ENCODE data around the gene KRTAP4-4.
"Not testable (repeated sequence)": the region's sequence is repeated elsewhere in the genome, so short reads cannot be mapped to it uniquely, and the experiment has no call there.

The KRTAP4-4 gene

DNA sequence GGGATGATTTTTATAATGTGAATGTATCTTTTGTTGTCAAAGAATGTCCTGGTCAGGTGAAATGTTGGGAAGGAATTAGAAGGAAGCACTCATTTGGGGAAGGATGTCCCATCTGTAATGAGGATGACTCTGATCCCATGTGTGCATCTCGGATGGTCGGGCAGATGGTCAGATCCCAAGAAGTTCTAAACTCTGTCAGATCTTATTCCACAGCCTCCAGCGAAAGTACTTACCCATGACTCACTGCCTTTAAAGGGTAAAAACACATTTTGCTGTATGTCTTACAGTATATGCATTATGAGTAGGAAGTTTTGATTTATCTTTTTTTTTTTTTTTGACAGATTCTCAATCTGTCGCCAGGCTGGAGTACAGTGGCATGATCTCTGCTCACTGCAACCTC is 41.8 kb downstream of the KRTAP4-4 start:
- Histone ChIP-seq H3K9ac (no peak overlapping the region), H3K4me1 (peaks cover 13 to 49% (median 26%) of the 10 kb centered on the region in 10 experiments), H3K27ac (no peak overlapping the region), H3K9me3 (replicated peaks in 1 of 11) (peaks cover 17 to 51% (median 38%) of the 10 kb centered on the region in 11 experiments), H4K20me1 (no peaks in the 10 kb centered on the region), H3K36me3 (peaks cover 0 to 3% (median 0%) of the 10 kb centered on the region in 11 experiments; a peak in 1 of 22 replicates), H3K4me3 (no peak overlapping the region), H3K4me2 (peak overlapping the region in 2 of 11 experiments; percentile 23 to 39; a peak in 2 of 22 replicates), H3K27me3 (no peaks in the 10 kb centered on the region)
- no peak for TF ChIP-seq Cebpa-rat (IDR thresholded peaks at IDR 0.05)

DNA sequence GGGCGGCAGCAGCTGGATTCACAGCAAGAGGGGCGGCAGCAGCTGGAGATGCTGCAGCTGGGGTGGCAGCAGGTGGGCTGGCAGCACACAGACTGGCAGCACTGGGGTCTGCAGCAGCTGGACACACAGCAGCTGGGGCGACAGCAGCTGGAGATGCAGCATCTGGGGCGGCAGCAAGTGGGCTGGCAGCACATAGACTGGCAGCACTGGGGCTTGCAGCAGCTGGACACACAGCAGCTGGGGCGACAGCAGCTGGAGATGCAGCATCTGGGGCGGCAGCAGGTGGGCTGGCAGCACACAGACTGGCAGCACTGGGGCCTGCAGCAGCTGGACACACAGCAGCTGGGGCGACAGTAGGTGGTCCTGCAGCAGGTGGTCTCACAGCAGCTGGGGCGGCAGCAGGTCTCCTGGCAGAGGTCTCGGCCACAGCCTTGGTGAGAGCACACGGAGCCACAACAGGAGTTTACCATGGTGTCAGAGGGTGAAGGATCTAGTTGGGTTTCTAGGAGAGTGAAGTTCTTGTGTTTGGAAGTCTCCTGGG is 42.6 kb downstream of the KRTAP4-4 start, which contains the start of gene KRTAP4-11:
Gene KRTAP4-11, minus strand, starts transcription at position 528 of the 541 bp plus-strand sequence. Its CDS starts 58 bp downstream, at position 470.
- H4K20me1 ChIP-seq, H3K27ac ChIP-seq, H3K9ac ChIP-seq, H3K4me3 ChIP-seq, H3K36me3 ChIP-seq, H3K27me3 ChIP-seq: not testable (repeated sequence)
- H3K4me1 ChIP-seq, result peaks cover 9 to 44% (median 23%) of the 10 kb centered on the region in 10 experiments
- H3K9me3 ChIP-seq (replicated peaks in 1 of 11), result peaks cover 25 to 51% (median 38%) of the 10 kb centered on the region in 11 experiments
- peak within 1 kb of the TSS in 3 of 11 experiments; percentile 3 to 39 (median 23); a peak in 2 of 22 replicates for H3K4me2 ChIP-seq

DNA sequence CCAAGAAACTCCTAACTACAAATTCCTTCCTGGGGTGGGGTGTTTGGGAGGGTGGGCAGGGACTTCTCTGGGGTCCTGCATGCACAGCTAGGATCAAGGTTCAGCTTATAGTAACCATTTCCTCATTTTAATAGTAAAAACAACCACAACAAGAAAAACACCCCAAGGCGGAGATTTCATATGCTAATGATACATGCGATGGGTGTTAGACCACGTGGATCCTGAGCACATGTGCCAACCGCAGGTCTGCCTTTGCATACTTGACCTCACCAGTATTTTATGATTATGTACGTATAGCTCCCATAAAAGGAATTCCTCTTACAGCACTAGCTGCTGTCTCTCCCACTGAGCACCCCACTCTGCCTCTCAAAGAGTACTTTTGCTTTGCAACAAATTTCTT is 44.3 kb downstream of the KRTAP4-4 start:
- Histone ChIP-seq H3K27me3 (no peaks in the 10 kb centered on the region), H3K4me2 (peak overlapping the region in 6 of 11 experiments; percentile 17 to 74 (median 37); a peak in 9 of 22 replicates), H3K9ac (no peak overlapping the region), H4K20me1 (no peaks in the 10 kb centered on the region), H3K9me3 (replicated peaks in 1 of 11) (peaks cover 34 to 53% (median 42%) of the 10 kb centered on the region in 11 experiments), H3K36me3 (peaks cover 0 to 6% (median 0%) of the 10 kb centered on the region in 11 experiments; a peak in 2 of 22 replicates), H3K4me1 (peaks cover 9 to 44% (median 23%) of the 10 kb centered on the region in 10 experiments), H3K27ac (no peak overlapping the region), H3K4me3 (no peak overlapping the region)
- TF ChIP-seq Cebpa-rat (IDR thresholded peaks at IDR 0.05), result no peak

DNA sequence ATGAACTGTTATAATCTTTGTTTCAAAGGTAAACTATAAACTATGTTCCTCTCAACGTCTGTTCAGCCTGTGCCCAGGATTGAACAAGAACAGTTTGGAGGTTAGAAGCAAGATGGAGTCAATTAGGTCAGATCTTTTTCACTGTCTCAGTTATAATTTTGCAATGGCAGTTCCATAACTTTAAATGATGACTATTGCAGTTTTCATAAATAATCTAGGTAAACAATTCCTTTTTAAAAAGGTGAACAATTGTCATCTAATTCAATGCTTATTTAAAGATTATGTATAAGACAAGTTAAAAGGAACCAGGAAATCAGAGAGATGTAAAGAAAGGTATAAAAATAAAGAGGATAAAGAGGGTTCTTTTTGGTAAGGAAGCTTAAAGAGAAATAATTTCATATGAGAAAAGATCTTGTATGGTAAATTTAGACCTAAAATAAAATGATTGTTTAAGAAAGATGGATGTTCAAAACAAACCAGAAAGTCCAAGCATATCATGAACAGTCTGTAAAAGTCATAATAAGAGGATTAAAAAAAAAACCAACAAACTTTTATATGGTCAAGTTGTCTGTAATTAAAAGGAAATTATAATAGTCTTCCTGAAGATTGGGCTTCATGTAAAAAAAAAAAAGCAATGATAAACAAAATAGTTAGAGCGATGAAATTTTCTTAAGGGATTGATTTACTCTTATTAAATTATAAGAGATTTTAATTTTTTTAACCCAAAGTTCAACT is 49.2 kb downstream of the KRTAP4-4 start:
- no peak for TF ChIP-seq Cebpa-rat (IDR thresholded peaks at IDR 0.05)
- Histone ChIP-seq H4K20me1 (no peaks in the 10 kb centered on the region), H3K4me1 (peaks cover 9 to 22% (median 14%) of the 10 kb centered on the region in 10 experiments; a peak in 19 of 20 replicates), H3K36me3 (peaks cover 0 to 6% (median 0%) of the 10 kb centered on the region in 11 experiments; a peak in 2 of 22 replicates), H3K9ac (no peak overlapping the region), H3K9me3 (replicated peaks in 1 of 11) (peaks cover 40 to 61% (median 52%) of the 10 kb centered on the region in 11 experiments), H3K4me3 (no peak overlapping the region), H3K27me3 (no peaks in the 10 kb centered on the region), H3K4me2 (no peak overlapping the region), H3K27ac (no peak overlapping the region)
